Prostate gland (tissue), 2 donors: ENCODE measurements around the gene NEK6.

Source experiments
- POLR2A ChIP-seq: fragments of 450-650 bp; IDR thresholded peaks from one replicate; pipeline ENCODE4 v1.6.1; 2016; ENCODE audit warnings: antibody characterized with exemption, mild to moderate bottlenecking
- TF ChIP-seq, protein P1 (sequence below), 4 experiments: fragments of 200-600 bp in 2 of 4; fragments of 450-650 bp in 2 of 4; sonication (generic) in 2 of 4; IDR thresholded peaks; 1 replicate in 3 of 4; 2 replicates in 1 of 4; pipeline ENCODE4 v1.5.1; 2016 to 2019; ENCODE audit warnings: antibody characterized with exemption in 4 of 4, mild to moderate bottlenecking in 2 of 4, moderate library complexity in 2 of 4

DNA sequence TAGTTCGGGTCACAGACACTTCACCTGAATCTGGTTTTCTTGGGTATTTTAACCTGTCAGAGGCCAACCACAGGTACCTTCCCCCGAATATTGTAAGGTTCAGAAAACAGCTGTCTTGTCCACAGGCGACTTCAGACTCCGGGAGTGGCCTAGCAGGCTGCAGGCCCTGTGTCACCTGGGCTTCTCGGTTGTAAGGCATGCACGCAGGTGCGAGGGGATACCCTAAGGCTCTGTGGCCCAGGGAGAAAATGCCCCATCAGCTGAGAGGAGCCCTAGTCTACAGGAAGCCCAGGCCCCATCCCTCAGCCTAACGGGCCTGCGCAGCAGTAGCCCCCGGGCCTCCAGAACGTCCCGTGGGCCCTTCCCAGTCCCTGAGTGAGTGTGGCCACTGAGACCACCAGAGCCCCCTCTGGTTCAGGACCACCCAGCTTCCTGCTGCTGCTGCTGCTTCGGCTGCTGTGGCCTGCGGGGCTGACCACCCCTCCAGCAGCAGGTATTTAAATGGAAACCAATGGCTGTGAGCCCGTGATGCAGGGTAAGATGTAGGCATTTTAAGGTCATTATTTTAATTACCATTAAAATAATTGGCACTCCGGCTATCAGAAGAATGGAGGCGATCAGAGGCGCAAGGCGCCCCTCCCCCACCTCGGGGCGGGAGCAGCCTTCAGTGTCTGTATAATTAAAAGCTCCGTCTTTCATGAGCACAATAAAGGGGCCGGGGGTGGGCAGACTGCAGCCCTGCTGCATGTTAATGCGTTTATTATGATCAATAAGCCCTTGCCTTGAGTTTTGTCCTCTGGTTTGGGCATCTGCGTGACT, 92.1 kb downstream of the NEK6 start:
- TF ChIP-seq, protein P1, sequence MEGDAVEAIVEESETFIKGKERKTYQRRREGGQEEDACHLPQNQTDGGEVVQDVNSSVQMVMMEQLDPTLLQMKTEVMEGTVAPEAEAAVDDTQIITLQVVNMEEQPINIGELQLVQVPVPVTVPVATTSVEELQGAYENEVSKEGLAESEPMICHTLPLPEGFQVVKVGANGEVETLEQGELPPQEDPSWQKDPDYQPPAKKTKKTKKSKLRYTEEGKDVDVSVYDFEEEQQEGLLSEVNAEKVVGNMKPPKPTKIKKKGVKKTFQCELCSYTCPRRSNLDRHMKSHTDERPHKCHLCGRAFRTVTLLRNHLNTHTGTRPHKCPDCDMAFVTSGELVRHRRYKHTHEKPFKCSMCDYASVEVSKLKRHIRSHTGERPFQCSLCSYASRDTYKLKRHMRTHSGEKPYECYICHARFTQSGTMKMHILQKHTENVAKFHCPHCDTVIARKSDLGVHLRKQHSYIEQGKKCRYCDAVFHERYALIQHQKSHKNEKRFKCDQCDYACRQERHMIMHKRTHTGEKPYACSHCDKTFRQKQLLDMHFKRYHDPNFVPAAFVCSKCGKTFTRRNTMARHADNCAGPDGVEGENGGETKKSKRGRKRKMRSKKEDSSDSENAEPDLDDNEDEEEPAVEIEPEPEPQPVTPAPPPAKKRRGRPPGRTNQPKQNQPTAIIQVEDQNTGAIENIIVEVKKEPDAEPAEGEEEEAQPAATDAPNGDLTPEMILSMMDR (IDR thresholded peaks at IDR 0.05), result no peak
- no peak for TF ChIP-seq POLR2A
